ENCODE results near the gene IFITM1. TPM values are rescaled to one million over a fixed set of nuclear protein-coding genes. Genes with fewer than 3 reads are reported as not detected.

Gene IFITM1
- total and polyA plus RNA-seq, 2 donors (not counting 1 experiment from before 2014, with no cell fraction given): 21.1 to 93.0 TPM

GRCh38 chr11:337711-338110 is 23.9 kb downstream of the IFITM1 start:
- Histone ChIP-seq H3K4me1 (ENCODE audit: control insufficient read depth, extremely low read depth, insufficient read depth, low read length) (no peaks in the 10 kb centered on the region), H3K27me3 (ENCODE audit: control insufficient read depth, insufficient read depth, low read length) (no peaks in the 10 kb centered on the region), H3K4me2 (ENCODE audit: extremely low read depth, insufficient read depth, low read length) (no peak overlapping the region), H4K20me1 (ENCODE audit: control insufficient read depth, extremely low read depth, insufficient read depth, low read length) (no peaks in the 10 kb centered on the region), H3K9me3 (ENCODE audit: control insufficient read depth, insufficient read depth, low read depth, low read length) (no peaks in the 10 kb centered on the region), H3K4me3 (replicated peaks in 1 of 4; ENCODE audit: control extremely low read depth in 1 of 4, insufficient read depth in 1 of 4, low read depth in 3 of 4, low read length in 4 of 4) (no peak overlapping the region), H2AFZ (ENCODE audit: low read length) (no peak overlapping the region), H3K36me3 (ENCODE audit: control insufficient read depth, insufficient read depth, low read length) (no peaks in the 10 kb centered on the region), H3K79me2 (ENCODE audit: control insufficient read depth, insufficient read depth, low read length) (no peaks in the 10 kb centered on the region), H3K27ac (ENCODE audit: insufficient read depth, low read length) (no peak overlapping the region), H3K9ac (ENCODE audit: insufficient read depth, low read length) (no peak overlapping the region)
- TF ChIP-seq EZH2 (IDR thresholded peaks at IDR 0.05; ENCODE audit: low read length, missing control alignments) (no peak), CTCF (conservative IDR thresholded peaks at IDR 0.05 in 1 of 2, IDR thresholded peaks at IDR 0.05 in 1 of 2; ENCODE audit: low read depth in 1 of 2, low read length in 2 of 2) (no peak)
- no peak for DNase-seq (ENCODE audit: low read depth in 2 of 2)

- DNase-seq (ENCODE audit: low read depth in 2 of 2): no peak
- no peak for TF ChIP-seq CTCF (conservative IDR thresholded peaks at IDR 0.05 in 1 of 2, IDR thresholded peaks at IDR 0.05 in 1 of 2; ENCODE audit: low read depth in 1 of 2, low read length in 2 of 2)
Observed at GRCh38 chr11:339963-340362, 26.1 kb downstream of the IFITM1 start.

GRCh38 chr11:340539-341512 is 27.0 kb downstream of the IFITM1 start:
- Histone ChIP-seq H3K4me1 (ENCODE audit: control insufficient read depth, extremely low read depth, insufficient read depth, low read length) (no peaks in the 10 kb centered on the region), H3K79me2 (ENCODE audit: control insufficient read depth, insufficient read depth, low read length) (no peaks in the 10 kb centered on the region), H2AFZ (ENCODE audit: low read length) (no peak overlapping the region), H3K27me3 (ENCODE audit: control insufficient read depth, insufficient read depth, low read length) (no peaks in the 10 kb centered on the region), H3K4me3 (replicated peaks in 1 of 4; ENCODE audit: control extremely low read depth in 1 of 4, insufficient read depth in 1 of 4, low read depth in 3 of 4, low read length in 4 of 4) (no peak overlapping the region), H3K9ac (ENCODE audit: insufficient read depth, low read length) (no peak overlapping the region), H3K9me3 (ENCODE audit: control insufficient read depth, insufficient read depth, low read depth, low read length) (no peaks in the 10 kb centered on the region), H4K20me1 (ENCODE audit: control insufficient read depth, extremely low read depth, insufficient read depth, low read length) (no peaks in the 10 kb centered on the region), H3K27ac (ENCODE audit: insufficient read depth, low read length) (no peak overlapping the region), H3K36me3 (ENCODE audit: control insufficient read depth, insufficient read depth, low read length) (no peaks in the 10 kb centered on the region), H3K4me2 (ENCODE audit: extremely low read depth, insufficient read depth, low read length) (no peak overlapping the region)
- TF ChIP-seq EZH2 (IDR thresholded peaks at IDR 0.05; ENCODE audit: low read length, missing control alignments) (no peak), CTCF (conservative IDR thresholded peaks at IDR 0.05 in 1 of 2, IDR thresholded peaks at IDR 0.05 in 1 of 2; ENCODE audit: low read depth in 1 of 2, low read length in 2 of 2) (no peak)
- DNase-seq (ENCODE audit: low read depth in 2 of 2): no peak

More at GRCh38 chr11:339963-340362, 26.1 kb downstream of the IFITM1 start:
- Histone ChIP-seq H3K9ac (ENCODE audit: insufficient read depth, low read length) (no peak overlapping the region), H3K27me3 (ENCODE audit: control insufficient read depth, insufficient read depth, low read length) (no peaks in the 10 kb centered on the region), H3K79me2 (ENCODE audit: control insufficient read depth, insufficient read depth, low read length) (no peaks in the 10 kb centered on the region), H3K9me3 (ENCODE audit: control insufficient read depth, insufficient read depth, low read depth, low read length) (no peaks in the 10 kb centered on the region), H3K4me3 (replicated peaks in 1 of 4; ENCODE audit: control extremely low read depth in 1 of 4, insufficient read depth in 1 of 4, low read depth in 3 of 4, low read length in 4 of 4) (no peak overlapping the region), H3K36me3 (ENCODE audit: control insufficient read depth, insufficient read depth, low read length) (no peaks in the 10 kb centered on the region), H4K20me1 (ENCODE audit: control insufficient read depth, extremely low read depth, insufficient read depth, low read length) (no peaks in the 10 kb centered on the region), H2AFZ (ENCODE audit: low read length) (no peak overlapping the region), H3K27ac (ENCODE audit: insufficient read depth, low read length) (no peak overlapping the region), H3K4me1 (ENCODE audit: control insufficient read depth, extremely low read depth, insufficient read depth, low read length) (no peaks in the 10 kb centered on the region), H3K4me2 (ENCODE audit: extremely low read depth, insufficient read depth, low read length) (no peak overlapping the region)

Data from fibroblast of lung (primary cell).